NCI-H1930 (cell line): ENCODE measurements around the gene PRPS1.
"Not testable (repeated sequence)": the region's sequence is repeated elsewhere in the genome, so short reads cannot be mapped to it uniquely, and the experiment has no call there.

ENCODE experiments used
- DNase-seq, 2 experiments: peaks; one replicate each; lab custom pipeline; 2025; lab: John Stamatoyannopoulos, UW

The PRPS1 gene

DNA sequence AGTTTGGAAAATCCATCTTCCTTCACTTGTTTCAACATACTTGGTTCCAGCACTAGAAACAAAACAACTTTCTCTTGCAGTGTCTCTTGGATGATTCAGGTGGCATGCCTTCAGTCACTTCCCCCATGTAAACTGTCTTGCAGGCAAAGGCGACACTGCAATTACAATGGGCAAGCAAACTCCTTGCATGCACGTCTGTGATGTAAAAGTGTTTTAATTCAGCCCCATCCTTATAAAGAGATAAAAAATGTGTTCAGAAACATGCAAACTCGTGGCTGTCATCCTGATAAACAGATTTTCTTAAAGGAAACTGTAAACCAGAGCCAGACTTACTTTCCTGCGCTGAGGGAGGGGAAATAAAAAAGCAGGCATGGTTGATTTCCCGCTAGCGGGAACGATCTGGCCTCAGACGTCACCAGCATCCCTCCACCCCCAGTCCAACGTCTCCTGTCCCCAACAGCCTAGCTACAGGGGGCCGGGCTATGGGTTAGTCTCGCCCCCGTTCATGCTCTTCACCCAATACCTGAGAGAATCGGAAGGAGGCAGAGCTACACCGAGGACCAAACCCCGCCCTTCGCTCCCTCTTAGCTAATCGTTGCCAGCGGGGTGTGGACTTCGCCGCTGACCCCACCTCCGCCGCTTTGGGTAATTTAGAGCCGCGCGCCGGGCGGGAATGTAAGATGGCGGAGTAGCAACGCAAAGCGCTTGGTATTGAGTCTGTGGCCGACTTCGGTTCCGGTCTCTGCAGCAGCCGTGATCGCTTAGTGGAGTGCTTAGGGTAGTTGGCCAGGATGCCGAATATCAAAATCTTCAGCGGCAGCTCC is at the start of gene PRPS1:
PRPS1 (plus strand) TSS at position 673 of the 824 bp plus-strand sequence; CDS start at position 792, 119 bp downstream.
- DNase-seq: peak; percentile 90 to 94

DNA sequence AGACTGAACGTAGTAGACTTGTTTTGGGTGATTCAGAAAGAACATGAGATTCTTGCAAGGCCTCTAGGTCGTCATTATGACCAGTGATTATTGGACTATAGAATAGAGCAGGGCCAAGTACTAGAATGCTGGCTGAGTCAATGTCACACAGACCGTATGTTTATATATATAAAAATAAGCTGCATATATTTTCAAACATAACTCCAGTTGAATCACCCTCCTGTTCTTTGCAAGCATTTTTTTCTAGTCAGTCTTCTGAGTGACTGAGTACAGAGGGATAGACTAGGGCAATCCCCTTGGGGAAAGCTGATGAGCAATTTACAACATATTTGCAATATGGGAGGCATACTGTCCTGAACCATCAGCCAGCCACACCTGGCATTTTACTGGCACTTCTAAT is 48.4 kb upstream of the PRPS1 start:
- no peak for DNase-seq

DNA sequence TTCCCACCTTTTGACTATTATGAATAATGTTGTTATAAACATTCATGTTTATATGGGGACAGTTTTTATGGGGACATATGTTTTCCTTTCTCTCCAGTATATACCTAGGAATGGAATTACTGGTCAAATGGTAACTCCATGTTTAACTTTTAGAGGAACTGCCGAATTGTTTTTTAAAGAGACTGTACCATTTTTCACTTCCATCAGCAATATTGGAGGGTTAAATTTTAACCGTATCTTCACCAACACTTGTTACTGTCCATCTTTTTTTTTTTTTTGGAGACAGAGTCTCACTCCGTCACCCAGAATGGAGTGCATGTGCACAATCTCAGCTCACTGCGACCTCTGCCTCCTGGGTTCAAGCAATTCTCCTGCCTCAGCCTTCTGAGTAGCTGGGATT is 46.4 kb upstream of the PRPS1 start:
- no peak for DNase-seq

DNA sequence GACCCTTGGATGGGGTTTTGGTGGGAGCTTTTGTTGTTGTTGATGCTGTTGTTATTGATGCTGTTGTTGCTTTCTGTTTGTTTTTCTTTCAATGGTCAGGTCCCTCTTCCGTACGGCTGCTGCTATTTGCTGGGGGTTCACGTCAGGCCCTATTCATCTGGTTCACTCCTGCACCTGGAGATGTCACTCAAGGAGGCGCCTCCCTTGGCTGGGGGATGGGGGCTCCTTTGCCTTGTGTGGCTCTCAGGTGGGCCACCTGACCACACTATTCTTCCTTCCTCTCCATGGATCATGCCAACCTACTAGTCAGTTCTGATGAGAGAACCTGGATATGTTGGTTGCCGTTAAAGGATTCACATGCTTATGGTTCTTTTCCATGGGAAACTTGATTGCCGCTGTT is 39.1 kb upstream of the PRPS1 start:
- DNase-seq: no peak

DNA sequence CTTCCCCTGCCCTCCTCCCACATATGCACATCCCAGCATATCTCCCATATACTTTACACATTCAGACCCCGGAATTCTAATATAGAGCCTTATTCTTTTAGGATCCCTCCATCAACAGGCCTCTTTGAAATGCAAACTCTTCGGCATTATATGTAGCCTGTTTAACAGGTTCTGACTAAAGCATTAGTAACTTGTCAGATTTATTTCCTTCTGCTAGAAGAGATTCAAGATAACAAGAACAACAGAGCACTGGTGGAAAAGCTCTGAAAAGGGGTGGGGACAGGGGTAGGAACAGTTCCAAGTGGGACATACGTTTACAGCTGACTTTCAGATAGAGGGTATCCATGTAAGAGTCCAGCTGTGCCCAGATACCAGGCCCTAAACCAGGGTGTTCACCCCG is 31.7 kb upstream of the PRPS1 start:
- no peak for DNase-seq

DNA sequence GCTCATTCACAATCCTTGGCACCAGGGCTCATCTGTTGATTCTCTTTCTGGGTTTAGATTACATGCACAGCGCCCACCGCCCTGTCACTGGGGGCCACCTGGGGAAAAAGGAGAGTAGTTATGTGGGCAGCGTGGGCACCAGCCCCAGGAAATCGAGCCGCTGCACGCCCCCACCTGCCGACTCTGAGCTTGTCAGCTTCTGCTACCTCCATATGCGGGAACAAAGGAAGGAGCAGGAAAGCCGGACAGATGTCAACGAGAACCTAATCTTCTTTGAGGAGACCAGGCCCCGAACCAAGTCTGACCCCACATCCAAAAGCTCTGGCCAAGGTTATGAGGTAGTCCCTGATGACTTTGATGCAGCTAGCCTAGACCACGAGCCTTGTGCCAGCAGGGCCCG is 31.0 kb upstream of the PRPS1 start:
- no peak for DNase-seq

DNA sequence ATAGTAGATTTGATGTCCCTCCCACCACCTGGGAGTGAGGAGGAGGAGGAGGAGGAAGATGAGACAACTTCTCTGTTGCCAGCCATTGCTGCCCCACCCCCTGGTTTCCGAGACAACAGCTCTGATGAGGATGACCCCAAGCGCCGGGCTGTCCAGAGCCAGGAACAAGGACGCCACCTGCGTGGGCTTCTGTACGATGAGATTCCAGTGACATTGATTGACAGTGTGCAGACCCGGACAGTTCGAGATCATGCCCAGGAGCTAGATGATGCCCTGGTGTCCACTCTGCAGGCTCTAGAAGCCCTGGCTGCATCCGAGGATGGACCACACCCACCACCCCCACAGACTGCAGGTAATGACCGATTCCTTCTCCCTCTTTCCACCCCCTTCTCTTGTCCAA is 30.5 kb upstream of the PRPS1 start:
- DNase-seq: no peak

DNA sequence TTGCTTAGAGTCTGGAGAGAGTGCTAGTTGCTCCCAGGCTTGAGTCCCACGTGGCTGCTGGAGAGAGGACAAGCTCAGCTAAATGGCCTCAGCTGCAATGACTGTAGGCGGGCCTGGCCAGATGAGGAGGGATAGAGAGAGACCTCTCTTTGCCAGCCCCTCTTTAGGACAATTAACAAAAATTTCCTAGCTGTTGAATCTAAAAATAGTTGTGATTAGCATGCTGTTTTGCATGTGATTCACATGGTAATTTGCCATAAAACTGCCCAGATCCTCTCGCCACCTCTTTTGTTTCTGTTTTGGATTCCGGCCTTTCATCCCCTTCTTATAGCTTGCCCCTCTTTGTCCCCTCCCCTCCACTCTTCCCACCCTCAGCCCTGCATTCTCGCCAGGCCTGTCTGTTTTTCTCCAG is 28.9 kb upstream of the PRPS1 start:
- no peak for DNase-seq

DNA sequence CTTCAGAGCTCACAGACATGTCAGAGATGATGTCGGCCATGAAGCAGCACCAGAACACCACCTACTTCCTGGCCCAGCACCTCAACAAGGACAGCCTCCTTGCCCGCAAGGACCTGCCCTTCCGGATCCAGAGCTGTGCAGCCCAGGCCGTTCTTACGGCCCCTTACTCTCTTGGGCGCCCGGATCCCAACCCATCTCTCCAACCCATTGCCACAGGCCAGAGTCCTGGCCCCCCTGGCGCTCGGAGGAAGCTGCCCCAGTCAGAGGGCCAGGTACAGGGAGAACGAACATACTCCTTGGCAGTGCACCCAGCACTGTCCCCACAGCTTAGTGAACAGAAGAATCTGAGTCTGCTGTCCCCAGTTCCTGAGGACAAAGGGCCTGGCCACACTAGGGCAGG is 27.9 kb upstream of the PRPS1 start:
- DNase-seq: no peak

DNA sequence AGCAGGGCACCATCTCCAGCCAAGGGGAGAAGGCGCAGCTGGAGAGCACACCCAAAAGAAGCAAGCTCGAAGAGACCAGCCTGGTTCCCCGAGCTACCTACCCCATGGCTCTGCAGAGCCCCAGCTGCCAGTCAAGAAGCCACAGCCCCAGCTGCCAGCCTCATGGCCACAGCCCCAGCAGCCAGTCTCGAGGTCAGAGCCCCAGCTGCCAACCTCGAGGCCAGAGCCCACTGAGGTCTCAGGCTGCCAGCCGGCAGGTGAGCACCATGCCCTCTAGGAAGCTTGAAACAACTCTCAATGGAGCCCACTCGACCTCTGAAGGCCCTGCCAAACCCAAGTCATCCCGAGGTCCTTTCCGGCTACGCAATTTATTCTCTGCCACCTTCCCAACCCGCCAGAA is 27.0 kb upstream of the PRPS1 start:
- DNase-seq: no peak

DNA sequence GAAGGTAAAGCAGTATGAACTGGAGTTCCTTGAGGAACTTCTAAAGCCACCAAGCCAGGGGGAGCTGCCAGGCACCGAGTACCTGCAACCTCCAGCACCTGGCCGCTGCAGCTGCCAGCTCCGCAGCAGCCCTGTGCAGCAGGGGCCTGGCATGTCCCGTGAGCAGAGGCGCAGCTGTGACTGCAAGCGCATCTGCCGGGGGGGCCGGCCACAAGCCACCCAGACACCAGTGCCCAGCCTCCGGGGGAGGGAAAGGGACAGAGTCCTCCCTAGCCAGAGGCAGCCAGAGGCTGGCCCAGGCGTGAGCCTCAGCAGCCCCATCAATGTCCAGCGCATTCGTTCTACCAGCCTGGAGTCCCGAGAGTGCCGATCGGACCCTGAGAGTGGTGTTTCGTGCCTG is 26.6 kb upstream of the PRPS1 start:
- no peak for DNase-seq

DNA sequence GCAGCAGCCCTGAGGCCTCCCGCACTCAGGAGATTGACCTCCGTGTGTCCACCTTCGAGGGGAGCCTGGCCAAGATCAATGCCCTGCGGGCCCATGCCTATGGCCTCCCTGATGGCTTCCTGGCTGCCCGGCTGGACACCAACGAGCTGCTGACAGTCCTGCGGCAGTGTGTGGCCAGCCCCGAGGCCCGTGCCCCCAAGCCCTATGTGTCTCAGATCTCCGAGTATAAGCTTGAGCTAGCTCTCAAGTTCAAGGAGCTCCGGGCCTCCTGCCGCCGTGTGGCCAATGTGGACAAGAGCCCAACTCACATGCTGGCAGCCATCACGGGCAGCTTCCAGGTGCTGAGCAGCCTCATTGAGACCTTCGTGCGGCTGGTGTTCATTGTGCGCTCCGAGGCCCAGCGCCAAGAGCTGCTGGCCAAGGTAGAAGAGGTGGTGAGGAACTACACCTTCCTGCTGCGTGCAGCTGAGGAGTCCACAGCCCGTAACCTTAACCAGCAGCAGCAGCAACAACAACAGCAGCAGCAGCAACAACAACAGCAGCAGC is 25.5 kb upstream of the PRPS1 start:
- DNase-seq: no peak

DNA sequence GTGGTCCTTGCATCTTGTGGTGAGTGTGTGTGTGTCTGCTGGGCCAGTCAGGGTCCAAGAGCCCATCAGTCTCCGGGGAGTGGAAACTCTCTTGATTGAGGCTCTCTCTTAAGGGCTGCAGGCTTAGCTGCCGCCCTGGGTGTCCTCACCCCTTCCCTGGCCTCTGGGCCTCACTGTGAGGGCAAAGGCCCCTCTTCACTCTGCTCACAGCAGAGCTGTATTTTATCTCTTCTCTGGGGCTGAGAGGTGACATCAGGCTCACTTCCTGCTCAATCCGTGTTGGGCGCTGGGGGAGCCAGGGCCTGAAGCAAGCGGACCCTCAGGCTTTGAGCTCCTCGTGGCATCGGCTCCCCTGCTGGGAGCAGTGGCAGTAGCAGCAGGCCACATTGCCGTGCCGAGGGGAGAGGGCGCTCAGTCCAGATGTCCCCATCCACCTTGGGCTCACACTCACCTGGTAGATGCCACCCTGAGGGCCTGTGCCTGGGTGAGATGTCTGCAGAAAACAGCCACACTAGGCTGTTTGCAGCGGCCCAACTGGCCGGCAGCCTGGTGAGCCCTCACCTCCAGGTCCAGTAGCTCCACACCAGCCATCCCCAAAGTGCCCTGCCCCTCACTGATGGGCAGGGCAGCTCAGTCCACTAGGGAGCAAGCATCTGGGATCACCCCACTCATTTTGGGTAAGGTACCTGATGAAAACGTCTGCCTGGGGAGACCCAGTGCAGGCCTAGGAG is 24.7 kb upstream of the PRPS1 start:
- DNase-seq: no peak

DNA sequence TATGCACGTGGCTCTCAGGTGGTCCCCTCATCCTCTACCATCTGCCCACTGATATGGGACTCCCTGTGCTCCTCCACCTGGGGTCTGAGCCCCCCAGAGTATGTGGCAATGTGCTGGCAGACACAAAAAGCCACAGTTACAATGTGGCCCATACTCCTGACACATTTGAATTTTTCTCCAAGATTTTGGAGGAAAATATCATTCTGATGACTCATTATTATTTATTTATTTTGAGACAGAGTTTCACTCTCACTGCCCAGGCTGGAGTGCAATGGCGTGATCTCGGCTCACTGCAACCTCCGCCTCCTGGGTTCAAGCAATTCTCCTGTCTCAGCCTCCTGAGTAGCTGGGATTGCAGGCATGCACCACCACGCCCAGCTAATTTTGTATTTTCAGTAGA is 19.2 kb upstream of the PRPS1 start:
- not testable (repeated sequence) for DNase-seq

DNA sequence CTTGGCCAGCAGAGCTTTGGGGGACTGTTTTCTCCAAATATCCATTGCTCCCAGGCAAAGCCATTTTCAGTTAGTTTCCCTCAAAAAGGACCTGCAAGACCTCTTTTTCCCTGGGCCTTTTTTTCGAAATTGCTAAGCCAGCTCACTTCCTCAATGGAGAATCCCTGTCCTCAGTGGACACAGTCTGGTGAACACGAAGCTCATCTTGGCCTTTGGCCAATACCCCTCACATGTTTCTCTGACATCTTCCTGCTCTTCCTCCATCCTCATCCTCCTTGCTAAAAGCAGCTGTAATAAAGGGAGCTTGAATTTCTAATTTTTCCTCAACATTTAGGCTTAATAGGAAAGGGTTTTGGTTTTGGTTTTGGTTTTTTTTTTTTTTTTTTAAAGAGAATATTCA is 17.6 kb upstream of the PRPS1 start:
- no peak for DNase-seq

DNA sequence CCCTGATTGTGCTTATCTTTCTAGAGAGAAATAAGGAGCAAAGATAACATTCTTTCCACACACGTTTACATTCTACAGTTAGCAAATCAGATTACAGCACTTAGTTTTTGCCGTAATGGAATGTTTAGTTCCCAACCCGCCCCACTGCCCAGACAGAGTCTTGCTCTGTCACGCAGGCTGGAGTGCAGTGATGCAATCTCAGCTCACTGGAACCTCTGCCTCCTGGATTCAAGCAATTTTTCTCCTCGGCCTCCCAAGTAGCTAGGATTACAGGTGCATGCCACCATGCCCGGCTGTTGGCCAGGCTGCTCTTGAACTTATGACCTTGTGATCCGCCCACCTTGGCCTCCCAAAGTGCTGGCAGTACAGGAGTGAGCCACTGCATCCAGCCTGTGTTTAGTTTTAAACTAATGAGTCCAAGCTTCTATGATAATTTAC is 8.4 kb upstream of the PRPS1 start:
- DNase-seq: no peak

DNA sequence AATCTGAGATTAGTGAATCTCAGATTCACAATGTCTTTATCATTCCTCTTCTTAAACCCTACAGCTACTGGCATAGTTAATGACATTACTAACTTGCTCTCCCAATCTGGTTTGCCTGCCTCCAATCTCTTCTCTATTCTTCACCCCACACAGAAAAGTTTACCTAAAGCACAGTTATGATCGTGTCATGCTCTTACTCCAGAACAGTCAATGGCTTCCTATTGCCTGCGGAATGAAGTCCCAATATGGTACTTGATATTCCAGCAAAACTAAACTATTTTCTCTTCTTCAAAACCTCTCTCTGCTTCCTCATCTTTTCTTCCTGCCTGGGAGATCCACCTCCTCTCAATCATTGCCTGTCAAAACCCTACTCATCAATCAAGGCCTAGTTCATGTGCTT is 3.4 kb upstream of the PRPS1 start:
- no peak for DNase-seq

DNA sequence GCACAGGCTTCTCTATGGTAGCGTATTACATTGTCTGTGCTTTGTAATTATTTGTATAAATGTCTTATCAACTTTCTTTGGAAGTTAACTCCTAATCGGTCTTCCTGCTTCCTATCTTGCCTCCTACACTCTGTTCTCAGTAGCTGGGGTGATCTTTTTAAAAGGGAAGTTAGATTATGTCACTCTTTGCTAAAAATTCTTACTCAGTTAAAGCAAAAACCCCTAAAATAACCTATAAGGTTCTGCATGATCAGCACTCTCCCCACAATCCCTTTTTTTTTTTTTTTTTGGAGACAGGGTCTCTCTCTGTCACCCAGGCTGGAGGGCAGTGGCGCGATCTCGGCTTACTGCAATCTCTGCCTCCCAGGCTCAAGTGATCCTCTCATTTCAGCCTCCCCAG is 2.6 kb upstream of the PRPS1 start:
- DNase-seq: no peak

DNA sequence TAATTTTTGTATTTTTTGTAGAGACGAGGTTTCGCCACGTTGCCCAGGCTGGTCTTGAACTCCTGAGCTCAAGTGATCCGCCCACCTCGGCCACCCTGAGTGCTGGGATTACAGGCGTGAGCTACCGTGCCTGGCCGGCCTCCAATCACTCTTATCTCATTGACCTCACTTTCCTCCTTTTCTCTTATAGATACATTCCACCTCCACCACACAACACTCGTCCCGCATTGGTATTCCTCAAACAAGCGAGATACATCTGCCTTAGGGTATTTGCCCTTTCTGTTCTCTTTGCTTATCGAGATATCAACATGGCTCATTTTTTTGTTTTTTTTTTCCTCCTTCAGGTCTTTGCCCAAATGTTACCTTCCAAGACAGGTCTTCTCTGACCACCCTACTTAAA is 1.8 kb upstream of the PRPS1 start:
- no peak for DNase-seq

DNA sequence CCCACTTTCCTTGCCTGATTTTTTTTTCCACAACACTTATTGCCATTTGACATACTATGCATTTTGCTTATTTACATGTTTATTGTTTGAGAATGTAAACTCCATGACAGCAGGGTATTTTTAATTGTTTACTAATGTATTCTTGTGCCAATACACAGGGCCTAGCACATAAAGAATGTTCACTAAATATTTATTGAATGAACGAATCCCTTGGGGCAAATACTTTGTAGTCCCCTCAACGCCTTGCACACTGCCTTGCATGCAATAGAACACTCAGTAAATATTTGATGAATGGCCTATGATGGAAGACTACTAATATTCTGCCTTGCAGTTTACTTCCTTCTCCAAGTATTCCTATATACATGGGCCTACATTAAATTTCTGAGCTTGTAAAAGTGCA is 1.4 kb upstream of the PRPS1 start:
- DNase-seq: no peak

DNA sequence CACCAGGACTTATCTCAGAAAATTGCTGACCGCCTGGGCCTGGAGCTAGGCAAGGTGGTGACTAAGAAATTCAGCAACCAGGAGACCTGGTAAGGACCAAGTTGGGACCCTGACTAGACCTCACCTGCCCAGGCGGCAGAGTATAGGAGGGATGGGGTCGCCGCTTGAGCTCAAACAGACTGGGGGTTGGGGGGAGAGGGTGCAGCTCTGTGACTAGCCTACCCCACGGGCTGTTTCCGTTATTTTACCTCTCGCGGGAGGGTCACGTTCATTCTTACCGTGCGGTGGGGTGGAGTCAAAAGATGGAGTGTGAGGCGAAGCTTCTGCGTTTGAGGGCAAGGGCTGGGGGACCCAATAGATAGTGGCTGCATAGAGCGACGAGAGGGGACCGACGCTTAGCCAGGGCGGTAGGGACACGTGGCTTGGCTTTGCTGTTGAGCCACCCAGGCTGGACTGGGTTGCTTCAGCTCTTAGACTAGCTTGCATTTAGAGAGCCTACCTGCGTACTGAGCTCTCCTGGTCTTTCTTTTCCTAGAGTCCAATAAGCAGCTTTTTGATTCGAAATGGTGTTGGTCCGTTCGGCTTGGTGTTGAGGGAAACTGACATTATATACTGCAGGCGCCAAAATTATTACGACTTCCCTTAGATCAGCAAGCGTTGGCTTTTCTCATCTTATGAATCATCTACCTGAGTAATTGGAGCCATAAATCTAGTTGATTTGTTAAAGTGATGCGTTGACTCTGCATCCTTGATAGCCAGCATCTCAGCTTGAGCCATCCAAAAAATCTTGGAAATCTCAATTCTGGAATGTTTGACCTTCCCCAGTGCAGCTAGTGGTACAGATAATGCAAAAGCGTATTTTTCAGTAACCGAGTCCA is 591 bp downstream of the PRPS1 start:
- peak in 1 of 2 experiments; percentile 10 for DNase-seq

DNA sequence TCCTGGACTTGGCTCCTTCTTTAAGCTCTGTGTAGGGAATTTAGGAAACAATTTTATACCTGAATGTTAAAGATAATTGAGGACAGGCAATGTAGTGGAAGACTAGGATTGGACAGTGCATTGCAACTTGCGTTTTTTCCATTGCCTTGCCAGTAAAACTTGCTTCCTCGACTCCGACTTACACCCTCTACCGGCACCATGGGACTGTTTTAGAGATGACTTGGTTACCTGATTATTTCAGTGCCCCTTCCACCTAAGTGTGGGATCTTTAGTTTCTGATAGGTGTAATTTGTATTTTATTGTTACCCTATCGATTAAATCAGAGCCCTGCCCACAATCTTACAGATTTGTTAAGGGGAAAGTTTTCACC is 1.2 kb downstream of the PRPS1 start:
- no peak for DNase-seq
